ENCODE data around the gene CLEC3B.
"Not testable (repeated sequence)": the region's sequence is repeated elsewhere in the genome, so short reads cannot be mapped to it uniquely, and the experiment has no call there.

The CLEC3B gene

DNA sequence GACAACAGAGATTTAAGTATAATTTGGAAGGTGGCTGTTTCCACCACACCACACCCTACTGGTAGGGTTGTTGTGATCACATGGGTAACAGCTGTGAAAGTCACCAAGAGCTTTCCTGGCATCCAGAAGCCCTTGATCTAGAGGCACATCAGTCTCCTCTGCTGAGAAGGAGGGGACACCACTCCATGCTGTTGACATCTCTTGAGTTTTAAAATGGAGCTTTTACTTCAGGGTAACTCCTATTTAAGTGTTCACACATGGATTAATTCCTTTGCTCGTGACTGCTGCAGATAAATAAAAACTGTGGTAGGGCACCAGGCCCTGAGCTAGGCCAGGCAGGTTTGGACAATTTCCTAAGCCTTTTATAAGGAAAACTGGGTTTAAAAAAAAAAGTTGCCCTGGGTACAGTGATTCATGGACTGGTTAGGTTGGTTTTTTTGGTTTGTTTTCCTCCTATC is 42.6 kb upstream of the CLEC3B start:
- Histone ChIP-seq H2BK120ac (ENCODE audit: low read depth, low read length) (no peak overlapping the region), H3K23ac (ENCODE audit: low read depth, low read length, poor library complexity) (no peak overlapping the region), H2BK15ac (ENCODE audit: low read length) (no peak overlapping the region), H2AK5ac (ENCODE audit: low read depth, low read length) (no peak overlapping the region), H3K27ac (replicated peaks; ENCODE audit: low read length) (no peak overlapping the region), H2BK12ac (ENCODE audit: low read length) (no peak overlapping the region), H3K36me3 (replicated peaks in 1 of 2; ENCODE audit: control insufficient read depth in 2 of 2, insufficient read depth in 2 of 2, low read length in 2 of 2) (peaks cover 7 to 14% of the 10 kb centered on the region in 2 donors), H3K79me1 (ENCODE audit: low read depth, low read length) (peaks cover 5% of the 10 kb centered on the region), H3K14ac (ENCODE audit: low read length) (no peak overlapping the region), H3K4me2 (ENCODE audit: insufficient read depth, low read length, poor library complexity, severe bottlenecking) (no peak overlapping the region), H4K91ac (ENCODE audit: low read depth, low read length, poor library complexity) (no peak overlapping the region), H3K18ac (ENCODE audit: low read length) (no peak overlapping the region), H3K27me3 (ENCODE audit: control insufficient read depth in 3 of 3, insufficient read depth in 3 of 3, low read depth in 1 of 3, low read length in 3 of 3) (no peaks in the 10 kb centered on the region), H3K4me1 (ENCODE audit: control insufficient read depth in 2 of 2, insufficient read depth in 1 of 2, low read depth in 1 of 2, low read length in 2 of 2) (no peaks in the 10 kb centered on the region), H3K4ac (ENCODE audit: low read length) (no peak overlapping the region), H3K9ac (ENCODE audit: low read depth, low read length, poor library complexity) (no peak overlapping the region), H2AFZ (ENCODE audit: low read length) (no peak overlapping the region), H4K8ac (ENCODE audit: low read depth, low read length) (no peak overlapping the region), H2BK5ac (ENCODE audit: low read length) (no peak overlapping the region), H3K4me3 (ENCODE audit: low read length in 2 of 2) (no peak overlapping the region), H3K9me3 (replicated peaks in 1 of 2; ENCODE audit: control insufficient read depth in 2 of 2, insufficient read depth in 1 of 2, low read depth in 1 of 2, low read length in 2 of 2) (peaks cover 2 to 8% of the 10 kb centered on the region in 2 donors)
- no CpG with 5 or more reads among the region's 1 CpG for WGBS, 2 donors (ENCODE audit: extremely low coverage in 2 of 2, insufficient read length in 2 of 2, insufficient replicate concordance in 1 of 2)
- no peak for DNase-seq (ENCODE audit: low spot score)

DNA sequence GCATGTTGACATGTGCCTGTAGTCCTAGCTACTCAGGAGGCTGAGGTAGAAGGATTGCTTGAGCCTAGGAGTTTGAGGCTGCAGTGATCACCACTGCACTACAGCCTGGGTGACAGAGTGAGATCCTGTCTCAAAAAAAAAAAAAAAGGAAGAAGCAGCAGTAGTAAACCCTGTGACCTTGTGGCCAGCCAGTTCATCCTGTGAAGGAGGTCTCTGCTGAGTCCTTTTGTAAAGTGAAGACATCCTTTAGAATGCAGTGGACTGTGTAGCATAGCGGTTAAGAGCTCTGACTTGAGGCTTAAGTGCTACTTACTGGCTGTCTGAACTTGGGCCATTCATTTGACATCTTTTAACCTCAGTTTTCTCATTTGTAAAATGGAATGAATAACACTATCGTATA is 41.8 kb upstream of the CLEC3B start:
- Histone ChIP-seq H3K9me3 (replicated peaks in 1 of 2; ENCODE audit: control insufficient read depth in 2 of 2, insufficient read depth in 1 of 2, low read depth in 1 of 2, low read length in 2 of 2) (peaks cover 2 to 8% of the 10 kb centered on the region in 2 donors), H2AK5ac (ENCODE audit: low read depth, low read length) (no peak overlapping the region), H2BK120ac (ENCODE audit: low read depth, low read length) (no peak overlapping the region), H3K14ac (ENCODE audit: low read length) (no peak overlapping the region), H2AFZ (ENCODE audit: low read length) (no peak overlapping the region), H2BK15ac (ENCODE audit: low read length) (no peak overlapping the region), H3K27me3 (ENCODE audit: control insufficient read depth in 3 of 3, insufficient read depth in 3 of 3, low read depth in 1 of 3, low read length in 3 of 3) (no peaks in the 10 kb centered on the region), H4K91ac (ENCODE audit: low read depth, low read length, poor library complexity) (no peak overlapping the region), H3K4me3 (ENCODE audit: low read length in 2 of 2) (no peak overlapping the region), H2BK5ac (ENCODE audit: low read length) (no peak overlapping the region), H3K36me3 (replicated peaks in 1 of 2; ENCODE audit: control insufficient read depth in 2 of 2, insufficient read depth in 2 of 2, low read length in 2 of 2) (peaks cover 9 to 19% of the 10 kb centered on the region in 2 donors), H3K18ac (ENCODE audit: low read length) (no peak overlapping the region), H3K79me1 (ENCODE audit: low read depth, low read length) (peaks cover 3% of the 10 kb centered on the region), H3K4ac (ENCODE audit: low read length) (no peak overlapping the region), H3K9ac (ENCODE audit: low read depth, low read length, poor library complexity) (no peak overlapping the region), H3K4me2 (ENCODE audit: insufficient read depth, low read length, poor library complexity, severe bottlenecking) (no peak overlapping the region), H3K23ac (ENCODE audit: low read depth, low read length, poor library complexity) (no peak overlapping the region), H3K27ac (replicated peaks; ENCODE audit: low read length) (no peak overlapping the region), H2BK12ac (ENCODE audit: low read length) (no peak overlapping the region), H4K8ac (ENCODE audit: low read depth, low read length) (no peak overlapping the region), H3K4me1 (ENCODE audit: control insufficient read depth in 2 of 2, insufficient read depth in 1 of 2, low read depth in 1 of 2, low read length in 2 of 2) (no peaks in the 10 kb centered on the region)
- DNase-seq (ENCODE audit: low spot score) = no peak
- WGBS, 2 donors (ENCODE audit: extremely low coverage in 2 of 2, insufficient read length in 2 of 2, insufficient replicate concordance in 1 of 2) = no CpG with 5 or more reads among the region's 2 CpGs

DNA sequence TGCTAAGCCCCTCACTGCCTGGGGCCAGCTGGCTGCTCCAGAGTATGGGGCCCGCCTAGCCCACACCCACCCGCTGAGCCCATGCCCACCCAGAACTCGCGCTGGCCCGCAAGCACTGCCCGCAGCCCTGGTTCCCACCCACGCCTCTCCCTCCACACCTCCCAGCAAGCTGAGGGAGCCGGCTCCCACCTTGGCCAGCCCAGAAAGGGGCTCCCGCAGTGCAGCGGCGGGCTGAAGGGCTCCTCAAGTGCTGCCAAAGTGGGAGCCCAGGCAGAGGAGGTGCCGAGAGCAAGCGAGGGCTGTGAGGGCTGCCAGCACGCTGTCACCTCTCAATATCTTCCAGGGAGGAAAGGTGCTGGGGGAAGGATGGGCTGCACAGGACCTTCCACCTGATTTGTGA is 39.8 kb upstream of the CLEC3B start:
- not testable (repeated sequence) for H2AK5ac ChIP-seq (ENCODE audit: low read depth, low read length); H2BK12ac ChIP-seq (ENCODE audit: low read length); H3K27me3 ChIP-seq (ENCODE audit: control insufficient read depth in 3 of 3, insufficient read depth in 3 of 3, low read depth in 1 of 3, low read length in 3 of 3); H2BK5ac ChIP-seq (ENCODE audit: low read length); DNase-seq (ENCODE audit: low spot score); H3K14ac ChIP-seq (ENCODE audit: low read length); H3K4me3 ChIP-seq (ENCODE audit: low read length in 2 of 2); H2BK15ac ChIP-seq (ENCODE audit: low read length); H3K79me1 ChIP-seq (ENCODE audit: low read depth, low read length); H3K23ac ChIP-seq (ENCODE audit: low read depth, low read length, poor library complexity); H2AFZ ChIP-seq (ENCODE audit: low read length); H3K4me1 ChIP-seq (ENCODE audit: control insufficient read depth in 2 of 2, insufficient read depth in 1 of 2, low read depth in 1 of 2, low read length in 2 of 2); H3K18ac ChIP-seq (ENCODE audit: low read length); H2BK120ac ChIP-seq (ENCODE audit: low read depth, low read length); H3K4ac ChIP-seq (ENCODE audit: low read length); H3K27ac ChIP-seq (replicated peaks; ENCODE audit: low read length); H3K9me3 ChIP-seq (replicated peaks in 1 of 2; ENCODE audit: control insufficient read depth in 2 of 2, insufficient read depth in 1 of 2, low read depth in 1 of 2, low read length in 2 of 2); H4K91ac ChIP-seq (ENCODE audit: low read depth, low read length, poor library complexity); H3K9ac ChIP-seq (ENCODE audit: low read depth, low read length, poor library complexity); H4K8ac ChIP-seq (ENCODE audit: low read depth, low read length); H3K4me2 ChIP-seq (ENCODE audit: insufficient read depth, low read length, poor library complexity, severe bottlenecking)
- peaks cover 17 to 34% of the 10 kb centered on the region in 2 donors for H3K36me3 ChIP-seq (replicated peaks in 1 of 2; ENCODE audit: control insufficient read depth in 2 of 2, insufficient read depth in 2 of 2, low read length in 2 of 2)
- no CpG with 5 or more reads among the region's 14 CpGs for WGBS, 2 donors (ENCODE audit: extremely low coverage in 2 of 2, insufficient read length in 2 of 2, insufficient replicate concordance in 1 of 2)

DNA sequence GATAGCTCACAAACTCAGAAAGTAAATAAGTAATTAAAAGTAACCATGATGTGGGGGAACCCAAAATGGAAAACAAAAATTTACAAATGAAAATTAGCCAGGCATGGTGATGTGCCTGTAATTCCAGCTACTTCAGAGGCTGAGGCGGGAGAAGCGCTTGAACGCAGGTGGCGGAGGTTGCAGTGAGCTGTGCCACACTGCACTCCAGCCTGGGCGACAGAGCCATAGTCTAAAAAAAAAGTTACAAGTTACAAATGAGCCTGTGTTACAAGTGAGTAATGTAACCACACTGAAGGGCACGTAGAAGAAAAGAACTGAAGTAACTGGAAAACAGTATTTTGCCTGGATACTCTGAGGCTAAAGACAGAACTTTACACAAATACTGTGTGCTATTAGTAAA is 38.8 kb upstream of the CLEC3B start:
- Histone ChIP-seq H3K27me3 (ENCODE audit: control insufficient read depth in 3 of 3, insufficient read depth in 3 of 3, low read depth in 1 of 3, low read length in 3 of 3) (no peaks in the 10 kb centered on the region), H3K9me3 (replicated peaks in 1 of 2; ENCODE audit: control insufficient read depth in 2 of 2, insufficient read depth in 1 of 2, low read depth in 1 of 2, low read length in 2 of 2) (peaks cover 2 to 8% of the 10 kb centered on the region in 2 donors)

More for the DNA sequence above, 38.8 kb upstream of the CLEC3B start:
- Histone ChIP-seq H3K36me3 (replicated peaks in 1 of 2; ENCODE audit: control insufficient read depth in 2 of 2, insufficient read depth in 2 of 2, low read length in 2 of 2) (peaks cover 20 to 40% of the 10 kb centered on the region in 2 donors), H4K8ac (ENCODE audit: low read depth, low read length) (no peak overlapping the region), H3K27ac (replicated peaks; ENCODE audit: low read length) (no peak overlapping the region), H3K79me1 (ENCODE audit: low read depth, low read length) (peaks cover 5% of the 10 kb centered on the region), H2AK5ac (ENCODE audit: low read depth, low read length) (no peak overlapping the region), H2AFZ (ENCODE audit: low read length) (no peak overlapping the region), H4K91ac (ENCODE audit: low read depth, low read length, poor library complexity) (no peak overlapping the region), H2BK12ac (ENCODE audit: low read length) (no peak overlapping the region), H3K14ac (ENCODE audit: low read length) (no peak overlapping the region), H3K4me3 (ENCODE audit: low read length in 2 of 2) (no peak overlapping the region), H2BK120ac (ENCODE audit: low read depth, low read length) (no peak overlapping the region), H2BK5ac (ENCODE audit: low read length) (no peak overlapping the region), H3K9ac (ENCODE audit: low read depth, low read length, poor library complexity) (no peak overlapping the region), H3K4me2 (ENCODE audit: insufficient read depth, low read length, poor library complexity, severe bottlenecking) (no peak overlapping the region), H3K23ac (ENCODE audit: low read depth, low read length, poor library complexity) (no peak overlapping the region), H2BK15ac (ENCODE audit: low read length) (no peak overlapping the region), H3K4ac (ENCODE audit: low read length) (no peak overlapping the region), H3K4me1 (ENCODE audit: control insufficient read depth in 2 of 2, insufficient read depth in 1 of 2, low read depth in 1 of 2, low read length in 2 of 2) (no peaks in the 10 kb centered on the region), H3K18ac (ENCODE audit: low read length) (no peak overlapping the region)
- no CpG with 5 or more reads among the region's 6 CpGs for WGBS, 2 donors (ENCODE audit: extremely low coverage in 2 of 2, insufficient read length in 2 of 2, insufficient replicate concordance in 1 of 2)
- DNase-seq (ENCODE audit: low spot score) = no peak
